HCT116 (cell line): Measurements from ENCODE around the gene MBD3L3. TPM values are rescaled to one million over a fixed set of nuclear protein-coding genes. Genes with fewer than 3 reads are reported as not detected.

Experiments
- ATAC-seq: fragments of 200-7000 bp; cut with Tn5 transposase; 2 replicates; pipeline ENCODE4 v1.9.1; 2020; ENCODE audit warnings: mild to moderate bottlenecking, moderate library complexity
- BruUV-seq: library from RNA; stranded (reverse); fragments of 400-500 nt; replicated peaks from 2 replicates; lab custom pipeline; 2021; lab: Mats Ljungman, UMichigan
- CTCF ChIA-PET: fragments of 300-600 bp; sonication (Branson Sonifier 250); formaldehyde crosslinking; loops from one replicate; lab custom pipeline; 2021; ENCODE audit warnings: antibody characterized with exemption; lab: Charles Lee
- POLR2A ChIA-PET: fragments of 300-600, 350-600 bp; sonication (Branson Sonifier 250); formaldehyde crosslinking; loops from one replicate; lab custom pipeline; 2021; ENCODE audit warnings: antibody characterized with exemption; lab: Charles Lee
- RAD21 ChIA-PET, 2 experiments: fragments of 300-600 bp; sonication (Branson Sonifier 250); formaldehyde crosslinking; loops; one replicate each; lab custom pipeline; 2023; ENCODE audit warnings: low total read pairs in 2 of 2; ENCODE audit not compliant: uncharacterized antibody in 2 of 2, unreplicated experiment in 2 of 2, low non-redundant PET in 1 of 2; lab: Charles Lee
- DNase-seq: peaks from one replicate; pipeline ENCODE4 v3.0.0-alpha.2; 2010; ENCODE audit warnings: low read depth, low spot score
- H2AFZ ChIP-seq: fragments of 200-600 bp; shearing (Covaris generic), sonication (generic); 2 replicates; pipeline ENCODE4 v1.6.1; 2017; ENCODE audit warnings: low read depth, mixed run types, mixed read lengths, antibody characterized with exemption, low read length; ENCODE audit not compliant: poor library complexity, severe bottlenecking
- H3K27ac ChIP-seq: 2 replicates; pipeline ENCODE4 v1.5.1; 2012; ENCODE audit warnings: low read depth, low read length
- H3K27me3 ChIP-seq: fragments of 200-600 bp; sonication (generic); 2 replicates; pipeline ENCODE4 v1.6.1; 2016; ENCODE audit warnings: mixed run types, low read length, mixed read lengths; ENCODE audit not compliant: insufficient read depth
- H3K36me3 ChIP-seq, 2 experiments: fragments of 200-500 bp in 1 of 2; fragments of 200-600 bp in 1 of 2; sonication (Bioruptor generic) in 1 of 2; sonication (generic) in 1 of 2; 2 replicates each; pipeline versions ENCODE4 v1.5.1 to v1.6.1; 2014 to 2016; ENCODE audit warnings: low read length in 2 of 2, inconsistent platforms in 1 of 2, mixed read lengths in 1 of 2, mixed run types in 1 of 2; ENCODE audit not compliant: insufficient read depth in 2 of 2, control insufficient read depth in 1 of 2
- H3K4me1 ChIP-seq, 2 experiments: fragments of 200-600 bp in 1 of 2; sonication (generic) in 1 of 2; 2 replicates each; pipeline versions ENCODE4 v1.5.1 to v1.6.1; 2012 to 2017; ENCODE audit warnings: low read length in 2 of 2, inconsistent platforms in 1 of 2, mild to moderate bottlenecking in 1 of 2, mixed read lengths in 1 of 2, mixed run types in 1 of 2, moderate library complexity in 1 of 2; ENCODE audit not compliant: insufficient read depth in 2 of 2, control insufficient read depth in 1 of 2
- H3K4me2 ChIP-seq: fragments of 200-600 bp; sonication (generic); 2 replicates; pipeline ENCODE4 v1.6.1; 2017; ENCODE audit warnings: mixed run types, low read length, mixed read lengths
- H3K4me3 ChIP-seq, 2 experiments: fragments of 200-600 bp in 1 of 2; sonication (generic) in 1 of 2; replicated peaks in 1 of 2; 2 replicates each; pipeline ENCODE4 v1.5.1; 2011 to 2016; ENCODE audit warnings: low read length in 2 of 2, control low read depth in 1 of 2, low read depth in 1 of 2, mild to moderate bottlenecking in 1 of 2, mixed read lengths in 1 of 2, mixed run types in 1 of 2
- H3K79me2 ChIP-seq: fragments of 200-600 bp; sonication (generic); 2 replicates; pipeline ENCODE4 v1.6.1; 2017; ENCODE audit warnings: mild to moderate bottlenecking, mixed run types, low read length, moderate library complexity, mixed read lengths; ENCODE audit not compliant: insufficient read depth
- H3K9ac ChIP-seq: fragments of 200-600 bp; sonication (generic); 2 replicates; pipeline ENCODE4 v1.6.1; 2016; ENCODE audit warnings: low read length, mixed read lengths
- H3K9me2 ChIP-seq: fragments of 200-600 bp; sonication (generic), shearing (Covaris generic); 2 replicates; pipeline ENCODE4 v1.6.1; 2017; ENCODE audit warnings: mixed run types, mild to moderate bottlenecking, moderate library complexity; ENCODE audit not compliant: insufficient read depth
- H3K9me3 ChIP-seq, 2 experiments: fragments of 200-500 bp in 1 of 2; fragments of 200-600 bp in 1 of 2; sonication (Bioruptor generic) in 1 of 2; sonication (generic) in 1 of 2; 2 replicates each; pipeline ENCODE4 v1.6.1; 2014 to 2017; ENCODE audit warnings: low read length in 2 of 2, mixed read lengths in 2 of 2, inconsistent platforms in 1 of 2, low read depth in 1 of 2, mild to moderate bottlenecking in 1 of 2, mixed run types in 1 of 2, moderate library complexity in 1 of 2; ENCODE audit not compliant: control insufficient read depth in 1 of 2, insufficient read depth in 1 of 2
- H4K20me1 ChIP-seq: fragments of 200-600 bp; sonication (generic), shearing (Covaris generic); 2 replicates; pipeline ENCODE4 v1.6.1; 2017; ENCODE audit warnings: mixed run types, mild to moderate bottlenecking, moderate library complexity; ENCODE audit not compliant: insufficient read depth
- ATF3 ChIP-seq: IDR thresholded peaks from 2 replicates; pipeline ENCODE4 v1.6.1; 2012
- CBX3 ChIP-seq: IDR thresholded peaks from 2 replicates; pipeline ENCODE4 v1.6.1; 2012; ENCODE audit warnings: low read depth
- CEBPB ChIP-seq: IDR thresholded peaks from 2 replicates; pipeline ENCODE4 v1.6.1; 2012; ENCODE audit warnings: low read depth
- CTCF ChIP-seq, 3 experiments: fragments of 200-600 bp in 1 of 3; sonication (generic) in 1 of 3; IDR thresholded peaks in 2 of 3; conservative IDR thresholded peaks in 1 of 3; 2 replicates each; pipeline ENCODE4 v1.5.1; 2012 to 2017; ENCODE audit warnings: low read depth in 2 of 3, low read length in 2 of 3, antibody characterized with exemption in 1 of 3, borderline replicate concordance in 1 of 3, control low read depth in 1 of 3, mild to moderate bottlenecking in 1 of 3, mixed read lengths in 1 of 3, mixed run types in 1 of 3, moderate library complexity in 1 of 3; ENCODE audit not compliant: insufficient read depth in 1 of 3
- ELF1 ChIP-seq: IDR thresholded peaks from 2 replicates; pipeline ENCODE4 v1.6.1; 2012; ENCODE audit warnings: low read depth, borderline replicate concordance
- EZH2 ChIP-seq: fragments of 200-600 bp; sonication (generic); IDR thresholded peaks from 2 replicates; pipeline ENCODE4 v1.6.1; 2017; ENCODE audit warnings: antibody characterized with exemption, mixed run types
- JUND ChIP-seq: IDR thresholded peaks from 2 replicates; pipeline ENCODE4 v1.6.1; 2012
- MAX ChIP-seq: IDR thresholded peaks from 2 replicates; pipeline ENCODE4 v1.6.1; 2012
- POLR2A ChIP-seq: IDR thresholded peaks from 2 replicates; pipeline ENCODE4 v1.7.0; 2011; ENCODE audit warnings: borderline replicate concordance; ENCODE audit not compliant: insufficient read depth, insufficient read length; ENCODE audit errors: extremely low read depth
- POLR2AphosphoS5 ChIP-seq: IDR thresholded peaks from 2 replicates; pipeline ENCODE4 v1.6.1; 2011; ENCODE audit warnings: mild to moderate bottlenecking, low read depth, low read length, moderate library complexity
- RAD21 ChIP-seq: IDR thresholded peaks from 2 replicates; pipeline ENCODE4 v1.6.1; 2012; ENCODE audit warnings: low read depth, mild to moderate bottlenecking
- REST ChIP-seq: IDR thresholded peaks from 2 replicates; pipeline ENCODE4 v1.6.1; 2012; ENCODE audit warnings: low read depth
- SP1 ChIP-seq: IDR thresholded peaks from 2 replicates; pipeline ENCODE4 v1.6.1; 2012; ENCODE audit warnings: low read depth
- ZFX ChIP-seq: fragments of 450-650 bp; IDR thresholded peaks from 2 replicates; pipeline ENCODE4 v1.6.1; 2017
- intact Hi-C: fragments of 100-400 bp; cut with micrococcal nuclease; formaldehyde crosslinking; loops from 2 replicates; pipeline ENCODE4 v1.10.0; 2022
- total RNA-seq: library from RNA; stranded (reverse); gene quantifications from one replicate; pipeline ENCODE4 v1.2.1, GENCODE V29; 2021; ENCODE audit not compliant: unreplicated experiment

MBD3L3 gene
- total RNA-seq, 1 experiment from 2014 or later = not detected

GRCh38 chr19:7069904-7070226 is 11.4 kb upstream of the MBD3L3 start:
- intact Hi-C loops = loop anchor here (1.0 kb wide), 1 partner anchor 28 kb away; no protein-coding TSS in a partner anchor
- Histone ChIP-seq H3K4me3 (peak overlapping the region; percentile 79 to 96), H3K36me3 (peaks cover 17 to 24% of the 10 kb centered on the region in 2 experiments), H3K9me3 (no peaks in the 10 kb centered on the region), H3K27ac (peak overlapping the region; percentile 75), H3K27me3 (no peaks in the 10 kb centered on the region), H4K20me1 (no peaks in the 10 kb centered on the region), H3K4me2 (peak overlapping the region; percentile 92), H2AFZ (peak overlapping the region; percentile 99), H3K9ac (peak overlapping the region; percentile 74), H3K79me2 (peaks cover 18% of the 10 kb centered on the region), H3K4me1 (peaks cover 8 to 11% of the 10 kb centered on the region in 2 experiments; a peak in 3 of 4 replicates), H3K9me2 (no peaks in the 10 kb centered on the region)
- RAD21 ChIA-PET = interaction anchor here in 1 of 2 experiments (0.6 kb wide), 2 partner anchors 271 to 1261 kb away, joined by 5 to 6 read pairs; no protein-coding TSS in a partner anchor
- CTCF ChIA-PET = interaction anchor here (0.8 to 1.3 kb wide), 2 partner anchors 57 to 944 kb away, joined by 3 read pairs; no protein-coding TSS in a partner anchor
- no peak; the same call in 1 of the 2 replicates for TF ChIP-seq ZFX
- no peak for TF ChIP-seq JUND
- no peak for TF ChIP-seq ATF3
- no peak for TF ChIP-seq RAD21
- TF ChIP-seq MAX = no peak
- TF ChIP-seq POLR2AphosphoS5 = no peak
- no peak for TF ChIP-seq CEBPB
- no peak for TF ChIP-seq POLR2A
- TF ChIP-seq SP1 = no peak
- no peak for TF ChIP-seq CBX3
- TF ChIP-seq EZH2 = no peak
- no peak for TF ChIP-seq REST
- no peak for TF ChIP-seq ELF1
- TF ChIP-seq CTCF (IDR thresholded peaks at IDR 0.05 in 2 of 3, conservative IDR thresholded peaks at IDR 0.05 in 1 of 3; ENCODE audit: borderline replicate concordance in 1 of 3, insufficient read depth in 1 of 3, low read depth in 2 of 3, low read length in 2 of 3) = no peak
- POLR2A ChIA-PET = interaction anchor here (0.9 to 1.7 kb wide), 3 partner anchors 8 to 57 kb away, joined by 3 to 10 read pairs (median 3); no protein-coding TSS in a partner anchor
- BruUV-seq = no TSS peak
- DNase-seq = no peak
- ATAC-seq = no peak; the same call in 1 of the 2 replicates
